ENCODE measurements around the gene TRIM26.

DNA sequence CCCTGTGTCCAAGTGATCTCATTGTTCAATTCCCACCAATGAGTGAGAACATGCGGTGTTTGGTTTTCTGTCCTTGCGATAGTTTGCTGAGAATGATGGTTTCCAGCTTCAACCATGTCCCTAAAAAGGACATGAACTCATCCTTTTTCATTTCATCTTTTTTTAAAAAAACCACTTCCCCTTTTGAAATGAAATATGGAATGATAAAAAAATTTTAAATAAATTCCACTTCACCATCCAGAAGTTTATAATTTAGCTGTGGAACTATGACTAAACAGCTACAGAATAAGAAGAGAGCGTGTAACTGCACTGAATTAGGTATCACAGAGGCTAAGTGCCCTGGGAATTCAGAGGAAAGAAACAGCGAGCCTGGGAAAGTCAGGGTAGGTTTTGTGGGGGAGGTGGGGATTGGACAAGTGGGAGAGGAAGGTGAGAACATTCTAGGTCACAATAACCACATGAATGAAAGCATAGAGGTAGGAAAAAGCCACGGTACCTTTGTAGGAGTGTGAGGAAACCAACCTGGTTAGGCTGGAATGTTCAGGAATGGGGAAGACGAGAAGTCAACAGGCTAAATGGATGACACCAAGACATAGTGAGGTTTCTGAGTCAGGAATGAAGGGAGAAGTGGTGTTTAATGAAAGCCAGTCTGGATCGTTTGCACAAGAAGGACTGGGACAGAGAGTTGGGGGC lies 63.2 kb downstream of the TRIM26 start:
- TF ChIP-seq, protein P1, sequence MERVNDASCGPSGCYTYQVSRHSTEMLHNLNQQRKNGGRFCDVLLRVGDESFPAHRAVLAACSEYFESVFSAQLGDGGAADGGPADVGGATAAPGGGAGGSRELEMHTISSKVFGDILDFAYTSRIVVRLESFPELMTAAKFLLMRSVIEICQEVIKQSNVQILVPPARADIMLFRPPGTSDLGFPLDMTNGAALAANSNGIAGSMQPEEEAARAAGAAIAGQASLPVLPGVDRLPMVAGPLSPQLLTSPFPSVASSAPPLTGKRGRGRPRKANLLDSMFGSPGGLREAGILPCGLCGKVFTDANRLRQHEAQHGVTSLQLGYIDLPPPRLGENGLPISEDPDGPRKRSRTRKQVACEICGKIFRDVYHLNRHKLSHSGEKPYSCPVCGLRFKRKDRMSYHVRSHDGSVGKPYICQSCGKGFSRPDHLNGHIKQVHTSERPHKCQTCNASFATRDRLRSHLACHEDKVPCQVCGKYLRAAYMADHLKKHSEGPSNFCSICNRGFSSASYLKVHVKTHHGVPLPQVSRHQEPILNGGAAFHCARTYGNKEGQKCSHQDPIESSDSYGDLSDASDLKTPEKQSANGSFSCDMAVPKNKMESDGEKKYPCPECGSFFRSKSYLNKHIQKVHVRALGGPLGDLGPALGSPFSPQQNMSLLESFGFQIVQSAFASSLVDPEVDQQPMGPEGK (CRISPR knock-in tag; IDR thresholded peaks at IDR 0.05; ENCODE audit: borderline replicate concordance), result no peak
- TF ChIP-seq ARNTL (CRISPR knock-in tag; IDR thresholded peaks at IDR 0.05; ENCODE audit: borderline replicate concordance, low read depth), result no peak
- TF ChIP-seq GLIS3 (CRISPR knock-in tag; IDR thresholded peaks at IDR 0.05), result no peak
- TF ChIP-seq ZFP30 (CRISPR knock-in tag; IDR thresholded peaks at IDR 0.05), result no peak
- no peak for TF ChIP-seq ZNF8 (CRISPR knock-in tag; IDR thresholded peaks at IDR 0.05)
- no peak for TF ChIP-seq ESRRG (CRISPR knock-in tag; IDR thresholded peaks at IDR 0.05)
